CD14-positive monocyte (primary cell): ENCODE data around the gene ZNG1F. TPM values are rescaled to one million over a fixed set of nuclear protein-coding genes. Genes with fewer than 3 reads are reported as not detected.
"Not testable (repeated sequence)": the region's sequence is repeated elsewhere in the genome, so short reads cannot be mapped to it uniquely, and the experiment has no call there.

Experiments
- DNase-seq, 3 donors: peaks; one replicate each; pipeline ENCODE4 v3.0.0-alpha.2; 2011 to 2022
- H2AFZ ChIP-seq: 2 replicates; pipeline ENCODE4 v1.6.0; 2012; ENCODE audit warnings: mild to moderate bottlenecking, low read depth, low read length, inconsistent platforms; ENCODE audit not compliant: insufficient read depth, poor library complexity, severe bottlenecking
- H3K27ac ChIP-seq, 2 donors: 1 replicate in 1 of 2; 2 replicates in 1 of 2; pipeline ENCODE4 v1.5.1; 2012 to 2013; ENCODE audit warnings: low read length in 2 of 2, control low read depth in 1 of 2, inconsistent platforms in 1 of 2, low read depth in 1 of 2, mild to moderate bottlenecking in 1 of 2
- H3K27me3 ChIP-seq, 2 donors: one replicate each; pipeline versions ENCODE4 v1.6.0 to v1.6.1; 2011 to 2013; ENCODE audit warnings: low read length in 2 of 2; ENCODE audit not compliant: control insufficient read depth in 2 of 2, insufficient read depth in 2 of 2
- H3K36me3 ChIP-seq, 2 donors: replicated peaks in 1 of 2; 1 replicate in 1 of 2; 2 replicates in 1 of 2; pipeline versions ENCODE4 v1.5.1 to v1.6.1; 2012 to 2013; ENCODE audit warnings: low read length in 2 of 2, control low read depth in 1 of 2, inconsistent platforms in 1 of 2, mild to moderate bottlenecking in 1 of 2; ENCODE audit not compliant: insufficient read depth in 2 of 2, control insufficient read depth in 1 of 2
- H3K4me1 ChIP-seq, 2 donors: 1 replicate in 1 of 2; 2 replicates in 1 of 2; pipeline versions ENCODE4 v1.5.1 to v1.6.1; 2012 to 2013; ENCODE audit warnings: low read length in 2 of 2, control low read depth in 1 of 2, inconsistent platforms in 1 of 2, mild to moderate bottlenecking in 1 of 2, moderate library complexity in 1 of 2; ENCODE audit not compliant: insufficient read depth in 2 of 2, control insufficient read depth in 1 of 2
- H3K4me2 ChIP-seq: replicated peaks from 2 replicates; pipeline ENCODE3; 2012; ENCODE audit warnings: low read length, moderate library complexity, mild to moderate bottlenecking; ENCODE audit not compliant: poor library complexity, severe bottlenecking; ENCODE audit errors: extremely low read depth
- H3K4me3 ChIP-seq, 3 experiments: fragments of 200-600 bp in 1 of 3; sonication (generic) in 1 of 3; replicated peaks in 1 of 3; 1 replicate in 2 of 3; 2 replicates in 1 of 3; pipeline ENCODE4 v1.5.1; 2011 to 2013; ENCODE audit warnings: low read length in 3 of 3, mild to moderate bottlenecking in 3 of 3, control low read depth in 2 of 3, low read depth in 2 of 3, inconsistent platforms in 1 of 3, moderate library complexity in 1 of 3
- H3K79me2 ChIP-seq: 2 replicates; pipeline ENCODE4 v1.6.0; 2012; ENCODE audit warnings: mild to moderate bottlenecking, control low read depth, inconsistent platforms, low read length, moderate library complexity; ENCODE audit not compliant: insufficient read depth
- H3K9ac ChIP-seq: 2 replicates; pipeline ENCODE4 v1.6.0; 2017; ENCODE audit warnings: low read length, mild to moderate bottlenecking; ENCODE audit not compliant: insufficient read depth, poor library complexity, severe bottlenecking
- H3K9me3 ChIP-seq, 2 donors: replicated peaks in 1 of 2; 1 replicate in 1 of 2; 2 replicates in 1 of 2; pipeline versions ENCODE4 v1.5.1 to v1.6.1; 2012 to 2013; ENCODE audit warnings: low read length in 2 of 2, control low read depth in 1 of 2; ENCODE audit not compliant: control insufficient read depth in 1 of 2, insufficient read depth in 1 of 2
- H4K20me1 ChIP-seq: 2 replicates; pipeline ENCODE4 v1.6.0; 2012; ENCODE audit warnings: mild to moderate bottlenecking, low read length, control low read depth, moderate library complexity; ENCODE audit not compliant: insufficient read depth
- H3K27ac Mint-ChIP-seq, 7 donors: one replicate each; pipeline ENCODE4 v1.8.0; 2020; ENCODE audit warnings: mild to moderate bottlenecking in 7 of 7, mixed read lengths in 7 of 7, moderate library complexity in 6 of 7, inconsistent platforms in 2 of 7
- H3K27me3 Mint-ChIP-seq, 3 donors: one replicate each; pipeline ENCODE4 v1.8.0; 2021 to 2022; ENCODE audit warnings: low read depth in 3 of 3, mild to moderate bottlenecking in 3 of 3, mixed read lengths in 3 of 3, moderate library complexity in 3 of 3, inconsistent platforms in 1 of 3
- H3K36me3 Mint-ChIP-seq, 2 donors: one replicate each; pipeline ENCODE4 v1.8.0; 2020; ENCODE audit warnings: mixed read lengths in 2 of 2, inconsistent platforms in 1 of 2, mild to moderate bottlenecking in 1 of 2
- H3K4me1 Mint-ChIP-seq: one replicate; pipeline ENCODE4 v1.8.0; 2020; ENCODE audit warnings: mild to moderate bottlenecking, mixed read lengths
- H3K4me3 Mint-ChIP-seq, 2 donors: one replicate each; pipeline ENCODE4 v1.8.0; 2020; ENCODE audit warnings: mild to moderate bottlenecking in 2 of 2, mixed read lengths in 2 of 2, moderate library complexity in 1 of 2
- H3K9me3 Mint-ChIP-seq, 7 donors: one replicate each; pipeline ENCODE4 v1.8.0; 2020 to 2022; ENCODE audit warnings: mixed read lengths in 7 of 7, mild to moderate bottlenecking in 6 of 7, moderate library complexity in 6 of 7, inconsistent platforms in 2 of 7
- WGBS: methylation state at CpG from one replicate; pipeline ENCODE4 v1.1.5; 2013; ENCODE audit warnings: missing lambda C conversion rate; ENCODE audit not compliant: insufficient coverage; 5-methylcytosine and 5-hydroxymethylcytosine counted together
- intact Hi-C, 2 donors: fragments of 100-400 bp; cut with micrococcal nuclease; formaldehyde crosslinking; loops; one replicate each; pipeline versions ENCODE4 v1.15.0 to v1.15.1; 2023
- polyA plus RNA-seq, 3 donors: library from polyadenylated mRNA; depleted of rRNA in 1 of 3; unstranded in 2 of 3; stranded (reverse) in 1 of 3; fragments of 300-500 nt in 2 of 3; fragments of >200 nt in 1 of 3; fragmentation: Illumina TruSeq in 2 of 3; gene quantifications; 1 replicate in 2 of 3; 2 replicates in 1 of 3; pipeline ENCODE4 v1.2.3, GENCODE V29; 2012 to 2021

ZNG1F gene
- polyA plus RNA-seq, 3 donors = 4.7 to 32.1 (median 5.6) TPM

GRCh38 chr9:41087157-41087780 lies 101.8 kb downstream of the ZNG1F start:
- H3K4me1 Mint-ChIP-seq, intact Hi-C loops, H3K79me2 ChIP-seq, H3K27me3 ChIP-seq, H3K4me3 Mint-ChIP-seq, H3K27ac ChIP-seq, H3K4me2 ChIP-seq, H4K20me1 ChIP-seq, H3K9me3 Mint-ChIP-seq, H3K9me3 ChIP-seq, H3K4me3 ChIP-seq, H3K36me3 ChIP-seq, H3K4me1 ChIP-seq, H2AFZ ChIP-seq, H3K36me3 Mint-ChIP-seq, H3K9ac ChIP-seq, H3K27ac Mint-ChIP-seq, DNase-seq: not testable (repeated sequence)
- WGBS = 88% methylated on average over 2 of the region's 5 CpGs
- H3K27me3 Mint-ChIP-seq = peaks cover 5 to 16% (median 13%) of the 10 kb centered on the region in 3 donors

DNA sequence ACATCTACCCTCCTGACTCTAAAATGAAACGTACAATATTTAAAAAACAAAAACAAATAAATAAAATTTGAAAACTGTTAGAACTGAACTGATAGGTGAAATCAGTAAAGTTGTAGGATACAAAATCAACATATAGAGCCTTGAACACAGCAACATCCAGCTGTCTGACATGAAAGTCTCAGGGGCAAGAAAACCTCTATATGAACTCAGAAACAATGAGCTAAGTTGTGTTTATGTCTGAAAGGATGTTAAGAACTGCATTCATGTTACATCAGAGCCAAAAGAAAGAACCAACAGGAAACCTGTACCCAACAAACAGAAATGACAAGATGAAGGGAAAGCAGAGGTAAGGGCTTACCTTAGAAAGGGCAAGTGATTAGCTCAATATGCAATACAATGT lies 102.4 kb downstream of the ZNG1F start:
- H3K27ac ChIP-seq, H2AFZ ChIP-seq, H3K4me3 Mint-ChIP-seq, H3K27ac Mint-ChIP-seq, intact Hi-C loops, H4K20me1 ChIP-seq, H3K36me3 ChIP-seq, H3K4me2 ChIP-seq, H3K9ac ChIP-seq, H3K9me3 ChIP-seq, H3K9me3 Mint-ChIP-seq, H3K4me1 Mint-ChIP-seq, H3K27me3 ChIP-seq, H3K4me1 ChIP-seq, H3K36me3 Mint-ChIP-seq, H3K4me3 ChIP-seq, DNase-seq, H3K79me2 ChIP-seq: not testable (repeated sequence)
- H3K27me3 Mint-ChIP-seq = peaks cover 5 to 16% (median 13%) of the 10 kb centered on the region in 3 donors
- no CpG with 5 or more reads among the region's 1 CpG for WGBS

DNA sequence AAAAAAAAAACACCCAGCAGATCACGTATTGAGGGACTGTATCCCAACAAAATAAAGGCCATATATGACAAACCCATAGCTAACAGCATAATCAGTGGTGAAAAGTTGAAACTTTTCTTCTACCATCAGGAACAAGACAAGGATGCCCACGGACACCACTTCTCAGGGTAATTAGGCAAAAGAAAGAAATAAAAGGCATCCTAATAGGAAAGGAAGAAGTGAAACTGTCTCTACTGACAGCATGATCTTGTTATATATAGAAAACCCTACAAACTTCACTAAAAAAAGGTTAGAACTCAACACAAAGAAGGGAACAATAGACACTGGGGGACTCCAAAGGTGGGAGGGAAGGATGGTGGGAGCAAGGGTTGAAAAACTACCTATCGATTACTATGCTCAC lies 102.9 kb downstream of the ZNG1F start:
- H3K27ac Mint-ChIP-seq, H3K4me2 ChIP-seq, H3K9me3 Mint-ChIP-seq, H3K9ac ChIP-seq, H3K9me3 ChIP-seq, H3K4me3 ChIP-seq, H3K36me3 ChIP-seq, H3K4me1 ChIP-seq, H3K27ac ChIP-seq, H3K36me3 Mint-ChIP-seq, intact Hi-C loops, H2AFZ ChIP-seq, DNase-seq, H4K20me1 ChIP-seq, H3K79me2 ChIP-seq, H3K4me1 Mint-ChIP-seq, H3K27me3 ChIP-seq: not testable (repeated sequence)
- Mint-ChIP-seq H3K27me3 (peaks cover 5 to 16% (median 13%) of the 10 kb centered on the region in 3 donors), H3K4me3 (peak overlapping the region in 1 of 2 donors; percentile 17)
- WGBS = no CpG with 5 or more reads among the region's 3 CpGs

- H3K27me3 ChIP-seq, H3K27ac ChIP-seq, H3K36me3 Mint-ChIP-seq, DNase-seq, H3K79me2 ChIP-seq, H3K27ac Mint-ChIP-seq, H3K4me2 ChIP-seq, H3K36me3 ChIP-seq, H3K4me1 Mint-ChIP-seq, H3K9me3 Mint-ChIP-seq, H2AFZ ChIP-seq, intact Hi-C loops, H3K4me1 ChIP-seq, H3K9me3 ChIP-seq, H3K9ac ChIP-seq, H3K4me3 ChIP-seq, H4K20me1 ChIP-seq, H3K4me3 Mint-ChIP-seq: not testable (repeated sequence)
- H3K27me3 Mint-ChIP-seq = peaks cover 4 to 14% (median 9%) of the 10 kb centered on the region in 3 donors
- no CpG with 5 or more reads among the region's 4 CpGs for WGBS
These were observed 106.8 kb downstream of the ZNG1F start for GRCh38 chr9:41082358-41082757.
